ENCODE data around the gene ERC1.

The ERC1 gene

GRCh38 chr12:1529228-1529861, 538.3 kb downstream of the ERC1 start:
- ChIA-PET CTCF (interaction anchor here (0.6 kb wide), 2 partner anchors 10 to 211 kb away, joined by 3 read pairs; no protein-coding TSS in a partner anchor), POLR2A (ENCODE audit: low non-redundant PET) (no interaction called here)
- no peak overlapping the region for H3K27ac ChIP-seq
- TF ChIP-seq, protein P1, sequence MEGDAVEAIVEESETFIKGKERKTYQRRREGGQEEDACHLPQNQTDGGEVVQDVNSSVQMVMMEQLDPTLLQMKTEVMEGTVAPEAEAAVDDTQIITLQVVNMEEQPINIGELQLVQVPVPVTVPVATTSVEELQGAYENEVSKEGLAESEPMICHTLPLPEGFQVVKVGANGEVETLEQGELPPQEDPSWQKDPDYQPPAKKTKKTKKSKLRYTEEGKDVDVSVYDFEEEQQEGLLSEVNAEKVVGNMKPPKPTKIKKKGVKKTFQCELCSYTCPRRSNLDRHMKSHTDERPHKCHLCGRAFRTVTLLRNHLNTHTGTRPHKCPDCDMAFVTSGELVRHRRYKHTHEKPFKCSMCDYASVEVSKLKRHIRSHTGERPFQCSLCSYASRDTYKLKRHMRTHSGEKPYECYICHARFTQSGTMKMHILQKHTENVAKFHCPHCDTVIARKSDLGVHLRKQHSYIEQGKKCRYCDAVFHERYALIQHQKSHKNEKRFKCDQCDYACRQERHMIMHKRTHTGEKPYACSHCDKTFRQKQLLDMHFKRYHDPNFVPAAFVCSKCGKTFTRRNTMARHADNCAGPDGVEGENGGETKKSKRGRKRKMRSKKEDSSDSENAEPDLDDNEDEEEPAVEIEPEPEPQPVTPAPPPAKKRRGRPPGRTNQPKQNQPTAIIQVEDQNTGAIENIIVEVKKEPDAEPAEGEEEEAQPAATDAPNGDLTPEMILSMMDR (conservative IDR thresholded peaks at IDR 0.05; ENCODE audit: low read depth): no peak
- no peak for DNase-seq (ENCODE audit: low spot score)

GRCh38 chr12:1529862-1530591, 539.0 kb downstream of the ERC1 start:
- DNase-seq (ENCODE audit: low spot score): no peak
- TF ChIP-seq, protein P1 (conservative IDR thresholded peaks at IDR 0.05; ENCODE audit: low read depth): no peak
- ChIA-PET POLR2A (ENCODE audit: low non-redundant PET) (no interaction called here), CTCF (no interaction called here)
- H3K27ac ChIP-seq: no peak overlapping the region

- ChIA-PET CTCF (interaction anchor here (0.5 to 1.0 kb wide), 4 partner anchors 10 to 447 kb away, joined by 3 to 4 read pairs (median 3); no protein-coding TSS in a partner anchor), POLR2A (ENCODE audit: low non-redundant PET) (no interaction called here)
- H3K27ac ChIP-seq: no peak overlapping the region
- TF ChIP-seq, protein P1 (conservative IDR thresholded peaks at IDR 0.05; ENCODE audit: low read depth): no peak
- DNase-seq (ENCODE audit: low spot score): no peak
Measured at GRCh38 chr12:1530592-1531152, 539.6 kb downstream of the ERC1 start.

GRCh38 chr12:1531153-1531653, 540.2 kb downstream of the ERC1 start:
- no peak for DNase-seq (ENCODE audit: low spot score)
- POLR2A ChIA-PET (ENCODE audit: low non-redundant PET): no interaction called here
- TF ChIP-seq, protein P1 (conservative IDR thresholded peaks at IDR 0.05; ENCODE audit: low read depth): no peak
- CTCF ChIA-PET: interaction anchor here (0.5 to 1.0 kb wide), 4 partner anchors 10 to 446 kb away, joined by 3 to 4 read pairs (median 3); no protein-coding TSS in a partner anchor
- no peak overlapping the region for H3K27ac ChIP-seq

DNA sequence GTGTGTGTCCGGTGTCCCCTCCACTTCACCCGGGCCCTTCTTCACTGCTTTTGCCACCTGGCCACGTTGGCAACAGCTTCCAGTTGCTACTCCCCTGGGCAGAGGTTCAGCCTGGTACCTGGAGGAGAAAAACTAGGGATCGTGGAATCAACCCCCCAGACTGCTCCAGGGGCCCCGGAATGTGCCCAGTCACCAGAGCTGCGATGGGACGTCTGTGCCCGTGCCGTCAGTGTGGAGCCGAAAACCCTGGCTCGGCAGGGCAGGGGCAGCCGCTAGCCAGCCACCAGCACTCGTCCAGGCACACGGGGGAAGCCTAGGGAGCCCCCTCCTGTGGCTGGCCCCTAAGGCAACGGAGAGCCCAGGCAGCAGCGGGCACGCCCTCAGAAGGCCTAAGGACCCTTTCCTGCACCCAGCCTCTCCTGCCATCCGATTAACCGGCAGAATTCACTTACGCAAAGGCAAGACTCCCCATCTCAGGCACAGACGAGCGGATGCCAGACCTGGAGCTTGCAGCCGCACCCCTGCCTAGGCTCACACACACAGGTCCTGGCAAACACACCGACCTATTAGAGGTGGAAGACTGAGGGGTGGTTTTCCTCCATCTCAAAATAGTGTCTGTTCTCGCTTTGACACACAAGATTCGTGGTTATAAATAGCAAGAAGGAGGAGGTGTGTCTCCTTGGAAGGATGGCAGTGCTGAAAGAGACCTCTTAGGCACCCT, 540.8 kb downstream of the ERC1 start:
- ChIA-PET POLR2A (ENCODE audit: low non-redundant PET) (no interaction called here), CTCF (interaction anchor here (0.6 to 1.0 kb wide), 2 partner anchors 29 to 51 kb away, joined by 3 read pairs; no protein-coding TSS in a partner anchor)
- H3K27ac ChIP-seq: no peak overlapping the region
- DNase-seq (ENCODE audit: low spot score): no peak
- TF ChIP-seq, protein P1 (conservative IDR thresholded peaks at IDR 0.05; ENCODE audit: low read depth): no peak

Measured in RWPE1 (cell line).